Lung (tissue), 12 donors: ENCODE measurements around the gene CRACDL. TPM values are rescaled to one million over a fixed set of nuclear protein-coding genes. Genes with fewer than 3 reads are reported as not detected.

Experiments
- ATAC-seq: fragments of 200-7000 bp; cut with Tn5 transposase; one replicate; pipeline ENCODE4 v1.9.1; 2020; ENCODE audit warnings: moderate number of reproducible peaks; ENCODE audit not compliant: insufficient read depth, low FRiP score
- DNase-seq, 3 donors: peaks; one replicate each; pipeline ENCODE4 v3.0.0-alpha.2; 2013 to 2017
- H3K27ac ChIP-seq, 2 donors: one replicate each; pipeline ENCODE4 v1.5.1; 2013; ENCODE audit warnings: mild to moderate bottlenecking in 2 of 2, moderate library complexity in 2 of 2, control low read depth in 1 of 2, inconsistent platforms in 1 of 2, low read depth in 1 of 2, low read length in 1 of 2
- H3K27me3 ChIP-seq, 3 donors: one replicate each; pipeline ENCODE4 v1.5.1; 2013; ENCODE audit warnings: low read length in 2 of 3; ENCODE audit not compliant: control insufficient read depth in 3 of 3, insufficient read depth in 3 of 3
- H3K36me3 ChIP-seq, 4 donors: one replicate each; pipeline ENCODE4 v1.5.1; 2013; ENCODE audit warnings: low read length in 4 of 4, mild to moderate bottlenecking in 1 of 4, moderate library complexity in 1 of 4; ENCODE audit not compliant: control insufficient read depth in 4 of 4, insufficient read depth in 4 of 4
- H3K4me1 ChIP-seq, 5 donors: one replicate each; pipeline ENCODE4 v1.5.1; 2013; ENCODE audit warnings: low read length in 5 of 5, mild to moderate bottlenecking in 2 of 5, moderate library complexity in 1 of 5; ENCODE audit not compliant: control insufficient read depth in 5 of 5, insufficient read depth in 5 of 5
- H3K4me3 ChIP-seq: one replicate; pipeline ENCODE4 v1.5.1; 2013; ENCODE audit warnings: mild to moderate bottlenecking, control low read depth, moderate library complexity
- H3K9ac ChIP-seq, 2 donors: one replicate each; pipeline ENCODE4 v1.5.1; 2013; ENCODE audit warnings: low read length in 2 of 2, control low read depth in 1 of 2; ENCODE audit not compliant: insufficient read depth in 1 of 2
- H3K9me3 ChIP-seq, 4 donors: one replicate each; pipeline ENCODE4 v1.5.1; 2013; ENCODE audit warnings: low read length in 3 of 4, mild to moderate bottlenecking in 1 of 4, moderate library complexity in 1 of 4; ENCODE audit not compliant: control insufficient read depth in 4 of 4, insufficient read depth in 3 of 4
- WGBS, 2 donors: extraction: QIAGEN DNeasy Blood & Tissue Kit; methylation state at CpG; one replicate each; pipeline ENCODE4 v1.1.7; 2013; 5-methylcytosine and 5-hydroxymethylcytosine counted together
- polyA plus RNA-seq, 2 donors: library from polyadenylated mRNA; stranded (reverse); fragments of 200-250 nt; gene quantifications; one replicate each; pipeline ENCODE4 v1.2.1, GENCODE V29; 2013
- total RNA-seq, 2 donors: library from RNA; depleted of rRNA in 1 of 2; stranded (reverse); fragments of >200 nt in 1 of 2; gene quantifications; one replicate each; pipeline ENCODE4 v1.2.1, GENCODE V29; 2014 to 2021
- TF ChIP-seq, protein P1 (sequence below): IDR thresholded peaks from 2 replicates; pipeline ENCODE4 v1.5.1; 2012; ENCODE audit warnings: mild to moderate bottlenecking; ENCODE audit errors: control extremely low read depth, extremely low read depth
- donor health status: control.
- donor health status: control.
- donor health status: Bipolar disorder and iron deficiency.
- donor health status: healthy.
- donor health status: DM: yes; HTN: yes; CAD: no.

CRACDL gene
- total and polyA plus RNA-seq, 4 donors: 8.9 to 28.3 (median 13.2) TPM

DNA sequence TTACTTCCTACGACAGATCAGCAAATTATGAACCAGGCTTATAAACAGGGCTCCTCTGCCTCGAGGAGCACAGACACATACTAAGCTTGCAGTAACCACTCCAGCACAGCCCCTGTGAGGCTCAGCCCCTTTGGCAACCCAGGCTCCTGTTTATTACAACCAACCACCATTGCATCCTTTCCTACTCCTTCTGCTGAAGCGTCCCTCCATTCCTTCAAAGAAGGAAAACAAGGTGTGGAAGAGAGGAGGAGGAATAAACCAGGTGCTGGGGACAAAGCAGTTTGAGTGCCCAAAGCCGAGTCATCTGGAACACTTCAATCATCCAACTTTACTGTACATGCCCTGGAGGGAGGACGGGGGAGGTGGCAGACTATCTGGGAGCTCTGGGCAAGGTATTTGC, 117.9 kb downstream of the CRACDL start:
- no peaks in the 10 kb centered on the region for H3K9me3 ChIP-seq
- H3K27ac ChIP-seq: no peak overlapping the region
- no peak for DNase-seq
- ATAC-seq: no peak
- no peak overlapping the region for H3K9ac ChIP-seq
- peaks cover 0 to 12% (median 4%) of the 10 kb centered on the region in 5 donors for H3K4me1 ChIP-seq
- TF ChIP-seq, protein P1, sequence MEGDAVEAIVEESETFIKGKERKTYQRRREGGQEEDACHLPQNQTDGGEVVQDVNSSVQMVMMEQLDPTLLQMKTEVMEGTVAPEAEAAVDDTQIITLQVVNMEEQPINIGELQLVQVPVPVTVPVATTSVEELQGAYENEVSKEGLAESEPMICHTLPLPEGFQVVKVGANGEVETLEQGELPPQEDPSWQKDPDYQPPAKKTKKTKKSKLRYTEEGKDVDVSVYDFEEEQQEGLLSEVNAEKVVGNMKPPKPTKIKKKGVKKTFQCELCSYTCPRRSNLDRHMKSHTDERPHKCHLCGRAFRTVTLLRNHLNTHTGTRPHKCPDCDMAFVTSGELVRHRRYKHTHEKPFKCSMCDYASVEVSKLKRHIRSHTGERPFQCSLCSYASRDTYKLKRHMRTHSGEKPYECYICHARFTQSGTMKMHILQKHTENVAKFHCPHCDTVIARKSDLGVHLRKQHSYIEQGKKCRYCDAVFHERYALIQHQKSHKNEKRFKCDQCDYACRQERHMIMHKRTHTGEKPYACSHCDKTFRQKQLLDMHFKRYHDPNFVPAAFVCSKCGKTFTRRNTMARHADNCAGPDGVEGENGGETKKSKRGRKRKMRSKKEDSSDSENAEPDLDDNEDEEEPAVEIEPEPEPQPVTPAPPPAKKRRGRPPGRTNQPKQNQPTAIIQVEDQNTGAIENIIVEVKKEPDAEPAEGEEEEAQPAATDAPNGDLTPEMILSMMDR: no peak
- no peak overlapping the region for H3K4me3 ChIP-seq
- H3K27me3 ChIP-seq: no peaks in the 10 kb centered on the region
- H3K36me3 ChIP-seq: peaks cover 0 to 3% (median 0%) of the 10 kb centered on the region in 4 donors
- 80 to 85% methylated on average over 5 of the region's 5 CpGs for WGBS, 2 donors

GRCh38 chr2:98816281-98816680, 119.7 kb downstream of the CRACDL start:
- 76 to 84% methylated on average over 3 of the region's 3 CpGs for WGBS, 2 donors
- no peaks in the 10 kb centered on the region for H3K27me3 ChIP-seq

DNA sequence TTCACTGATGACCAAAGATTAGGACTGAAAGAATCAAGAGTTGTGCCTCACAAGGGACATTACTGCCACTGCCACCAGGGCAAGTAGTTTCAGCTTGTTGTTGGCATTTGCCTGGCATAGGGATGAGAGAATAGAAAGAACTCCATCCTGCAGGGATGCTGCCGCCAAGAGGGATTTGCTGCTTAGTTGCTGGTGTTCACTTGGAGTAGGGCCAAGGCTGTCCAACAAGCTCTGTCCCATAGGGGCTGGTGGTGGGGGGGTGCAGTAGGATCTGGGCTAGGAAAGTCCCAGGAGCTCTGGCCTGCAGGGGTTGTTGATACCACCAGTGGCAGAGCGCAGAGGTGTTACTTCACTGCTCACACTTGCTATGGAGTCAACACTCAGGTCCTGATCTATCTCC, 120.2 kb downstream of the CRACDL start:
- Histone ChIP-seq H3K4me1 (peaks cover 0 to 8% (median 3%) of the 10 kb centered on the region in 5 donors), H3K4me3 (no peak overlapping the region), H3K9me3 (no peaks in the 10 kb centered on the region), H3K36me3 (peaks cover 0 to 3% (median 0%) of the 10 kb centered on the region in 4 donors), H3K27ac (no peak overlapping the region), H3K27me3 (no peaks in the 10 kb centered on the region), H3K9ac (no peak overlapping the region)
- ATAC-seq: no peak
- no peak for DNase-seq
- TF ChIP-seq, protein P1: no peak
- 96 to 100% methylated on average over 2 of the region's 2 CpGs for WGBS, 2 donors

More at GRCh38 chr2:98816281-98816680, 119.7 kb downstream of the CRACDL start:
- Histone ChIP-seq H3K36me3 (peaks cover 0 to 3% (median 0%) of the 10 kb centered on the region in 4 donors), H3K4me3 (no peak overlapping the region), H3K27ac (no peak overlapping the region), H3K4me1 (peaks cover 0 to 8% (median 3%) of the 10 kb centered on the region in 5 donors), H3K9me3 (no peaks in the 10 kb centered on the region), H3K9ac (no peak overlapping the region)
- TF ChIP-seq, protein P1: no peak
- no peak for DNase-seq
- ATAC-seq: no peak

DNA sequence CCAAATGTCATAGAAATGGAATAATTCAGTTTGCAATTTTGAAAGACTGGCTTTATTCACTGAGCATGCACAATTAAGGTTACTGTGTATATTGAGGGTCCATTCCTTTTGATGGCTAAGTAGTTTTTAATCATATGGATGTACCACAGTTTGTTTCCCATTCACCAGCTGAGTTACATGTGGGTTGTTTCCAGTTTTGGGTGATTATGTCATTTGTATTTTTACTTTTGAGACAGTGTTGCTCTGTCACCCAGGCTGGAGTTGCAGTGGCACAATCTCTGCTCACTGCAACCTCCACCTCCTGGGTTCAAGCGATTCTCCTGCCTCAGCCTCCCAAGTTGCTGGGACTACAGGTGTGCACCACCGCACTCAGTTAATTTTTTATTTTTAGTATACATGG, 124.3 kb downstream of the CRACDL start:
- Histone ChIP-seq H3K27me3 (peaks cover 0 to 2% (median 0%) of the 10 kb centered on the region in 3 donors), H3K9ac (no peak overlapping the region), H3K27ac (no peak overlapping the region), H3K4me1 (peaks cover 0 to 12% (median 4%) of the 10 kb centered on the region in 5 donors), H3K9me3 (peaks cover 0 to 3% (median 0%) of the 10 kb centered on the region in 4 donors), H3K4me3 (no peak overlapping the region), H3K36me3 (peaks cover 0 to 7% (median 0%) of the 10 kb centered on the region in 4 donors)
- no peak for DNase-seq
- TF ChIP-seq, protein P1: no peak
- WGBS, 2 donors: 94 to 100% methylated on average over 2 of the region's 2 CpGs
- ATAC-seq: no peak
